ENCODE results near the gene UTP3. TPM values are rescaled to one million over a fixed set of nuclear protein-coding genes. Genes with fewer than 3 reads are reported as not detected.

The UTP3 gene
- polyA plus RNA-seq, 1 experiment, result 10.4 TPM

DNA sequence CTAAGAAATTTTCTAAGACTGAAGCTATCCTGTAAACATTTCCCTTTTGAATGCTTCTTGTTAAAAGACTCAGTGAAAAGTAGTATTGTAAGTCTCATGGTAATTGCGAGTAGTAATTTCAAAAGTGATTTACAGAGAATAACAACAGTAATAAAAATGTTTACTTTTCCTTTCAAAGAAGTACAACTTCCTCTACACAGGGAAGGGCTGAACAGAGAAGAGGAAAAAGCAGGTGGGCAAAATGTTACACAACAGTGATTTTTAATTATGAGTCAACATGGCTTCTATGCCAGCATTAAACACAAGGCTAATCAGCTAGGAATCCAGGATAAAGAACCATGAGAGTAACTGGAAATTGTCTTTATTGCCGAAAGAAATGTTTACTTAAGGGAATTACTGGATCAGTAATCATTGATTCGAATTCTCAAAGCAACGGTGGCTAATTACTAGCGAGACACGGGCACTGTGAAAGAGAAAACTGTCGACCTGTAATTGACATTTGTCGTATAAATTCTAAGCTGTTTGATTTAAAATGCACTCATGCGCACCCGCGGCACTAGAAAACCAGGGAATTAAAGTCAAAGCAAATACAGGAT, 15.4 kb downstream of the UTP3 start:
- Histone ChIP-seq H3K36me3 (ENCODE audit: control insufficient read depth, insufficient read depth, low read length) (no peaks in the 10 kb centered on the region), H3K4me3 (ENCODE audit: low read depth, low read length) (peak overlapping the region; percentile 81), H3K27me3 (ENCODE audit: control insufficient read depth, insufficient read depth, low read length) (no peaks in the 10 kb centered on the region)
- CTCF ChIA-PET, result interaction anchor here (0.8 to 2.2 kb wide), 7 partner anchors 11 to 293 kb away, joined by 3 to 13 read pairs (median 4); partner anchors contain the start of gene UTP3
- POLR2A ChIA-PET, result no interaction called here
- no peak for DNase-seq (ENCODE audit: low read depth)
- no peak for TF ChIP-seq CTCF (IDR thresholded peaks at IDR 0.05; ENCODE audit: insufficient read depth, low read depth, low read length)

GRCh38 chr4:70704215-70704930, 16.0 kb downstream of the UTP3 start:
- H3K27me3 ChIP-seq (ENCODE audit: control insufficient read depth, insufficient read depth, low read length), result no peaks in the 10 kb centered on the region
- peak overlapping the region; percentile 81 for H3K4me3 ChIP-seq (ENCODE audit: low read depth, low read length)
- ChIA-PET CTCF (interaction anchor here (0.8 to 2.2 kb wide), 8 partner anchors 12 to 292 kb away, joined by 3 to 13 read pairs (median 4); partner anchors contain the start of genes DCK and UTP3), POLR2A (no interaction called here)
- H3K36me3 ChIP-seq (ENCODE audit: control insufficient read depth, insufficient read depth, low read length), result no peaks in the 10 kb centered on the region
- no peak for DNase-seq (ENCODE audit: low read depth)
- TF ChIP-seq CTCF (IDR thresholded peaks at IDR 0.05; ENCODE audit: insufficient read depth, low read depth, low read length), result peak; percentile 50

DNA sequence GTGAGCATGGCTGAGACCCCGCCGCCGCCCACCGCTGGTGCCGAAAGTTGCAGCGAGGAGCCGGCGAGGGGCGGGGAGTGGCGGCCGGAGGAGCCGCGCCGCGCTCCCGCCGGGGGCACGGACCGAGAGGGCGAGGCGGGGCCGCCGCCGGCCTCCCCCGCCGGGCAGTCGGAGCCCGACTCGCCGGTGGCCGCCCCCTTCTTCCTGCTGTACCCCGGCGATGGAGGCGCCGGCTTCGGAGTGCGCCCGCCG, 16.5 kb downstream of the UTP3 start:
- POLR2A ChIA-PET, result no interaction called here
- no peaks in the 10 kb centered on the region for H3K27me3 ChIP-seq (ENCODE audit: control insufficient read depth, insufficient read depth, low read length)
- no peak for TF ChIP-seq CTCF (IDR thresholded peaks at IDR 0.05; ENCODE audit: insufficient read depth, low read depth, low read length)
- no peak for DNase-seq (ENCODE audit: low read depth)
- H3K36me3 ChIP-seq (ENCODE audit: control insufficient read depth, insufficient read depth, low read length), result no peaks in the 10 kb centered on the region
- CTCF ChIA-PET, result interaction anchor here (1.1 to 2.2 kb wide), 8 partner anchors 8 to 292 kb away, joined by 3 to 13 read pairs (median 5); partner anchors contain the start of genes DCK, RUFY3 and UTP3
- H3K4me3 ChIP-seq (ENCODE audit: low read depth, low read length), result peak overlapping the region; percentile 81

DNA sequence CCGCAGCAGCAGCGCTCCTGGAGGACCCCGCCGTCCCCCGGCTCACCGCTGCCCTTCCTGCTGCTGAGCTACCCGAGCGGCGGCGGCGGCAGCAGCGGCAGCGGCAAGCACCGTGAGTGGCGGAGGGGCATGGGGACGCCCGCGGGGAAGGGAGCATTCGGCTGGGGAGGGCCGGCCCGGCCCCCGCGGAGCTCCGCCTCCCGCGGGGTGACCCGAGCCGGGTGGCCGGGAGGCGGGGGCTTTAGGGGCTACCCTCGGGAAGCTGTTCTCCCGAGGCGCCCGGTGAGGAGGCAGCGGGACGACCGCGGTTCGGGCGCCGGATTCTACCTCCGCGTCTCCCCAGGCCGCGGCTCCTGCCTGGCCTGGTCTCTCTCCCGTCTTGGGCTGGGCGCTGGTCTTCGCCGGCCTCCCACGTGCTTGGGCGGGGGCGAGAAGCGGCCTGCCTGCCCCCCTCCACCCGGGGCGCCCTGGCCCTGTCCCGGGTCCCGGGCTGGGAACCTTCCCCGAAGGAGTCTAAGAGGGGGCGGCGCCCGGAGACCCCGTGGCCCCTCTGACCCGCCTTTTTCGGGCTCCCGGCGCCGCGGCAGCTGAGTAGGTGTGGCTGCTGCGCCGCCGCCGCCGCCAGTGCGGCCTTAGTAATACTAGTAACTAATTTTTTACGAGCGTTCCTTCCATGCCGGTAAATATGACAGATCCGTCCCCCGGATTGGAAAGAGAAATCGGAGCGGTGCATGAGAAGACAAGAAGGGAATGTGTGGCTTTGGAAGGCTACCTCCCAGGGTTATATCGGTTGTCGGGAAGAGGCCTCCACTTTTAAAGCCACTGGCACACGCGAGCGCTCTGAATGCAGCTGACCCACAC, 17.1 kb downstream of the UTP3 start:
- no peak for TF ChIP-seq CTCF (IDR thresholded peaks at IDR 0.05; ENCODE audit: insufficient read depth, low read depth, low read length)
- POLR2A ChIA-PET, result no interaction called here
- CTCF ChIA-PET, result interaction anchor here (0.8 to 2.2 kb wide), 11 partner anchors 8 to 291 kb away, joined by 3 to 13 read pairs (median 4); partner anchors contain the start of genes DCK, RUFY3 and UTP3
- Histone ChIP-seq H3K4me3 (ENCODE audit: low read depth, low read length) (peak overlapping the region; percentile 81), H3K36me3 (ENCODE audit: control insufficient read depth, insufficient read depth, low read length) (no peaks in the 10 kb centered on the region), H3K27me3 (ENCODE audit: control insufficient read depth, insufficient read depth, low read length) (no peaks in the 10 kb centered on the region)
- peak; percentile 74 for DNase-seq (ENCODE audit: low read depth)

- TF ChIP-seq CTCF (IDR thresholded peaks at IDR 0.05; ENCODE audit: insufficient read depth, low read depth, low read length), result no peak
- POLR2A ChIA-PET, result no interaction called here
Observed at GRCh38 chr4:70706044-70706461, 17.7 kb downstream of the UTP3 start.

More at GRCh38 chr4:70706044-70706461, 17.7 kb downstream of the UTP3 start:
- Histone ChIP-seq H3K36me3 (ENCODE audit: control insufficient read depth, insufficient read depth, low read length) (no peaks in the 10 kb centered on the region), H3K4me3 (ENCODE audit: low read depth, low read length) (peak overlapping the region; percentile 81), H3K27me3 (ENCODE audit: control insufficient read depth, insufficient read depth, low read length) (no peaks in the 10 kb centered on the region)
- CTCF ChIA-PET, result interaction anchor here (0.8 to 2.2 kb wide), 9 partner anchors 9 to 54 kb away, joined by 3 to 9 read pairs (median 4); partner anchors contain the start of gene RUFY3
- DNase-seq (ENCODE audit: low read depth), result no peak

Data from BJ (cell line).